GM12878 (cell line): ENCODE measurements around the gene PRDM16. TPM values are rescaled to one million over a fixed set of nuclear protein-coding genes. Genes with fewer than 3 reads are reported as not detected.

Source experiments
- ATAC-seq: fragments of 200-7000 bp; cut with Tn5 transposase; 3 replicates; pipeline ENCODE4 v1.9.1; 2020; ENCODE audit warnings: mild to moderate bottlenecking, moderate library complexity
- BruUV-seq: library from RNA; stranded (reverse); fragments of 400-500 nt; replicated peaks from 2 replicates; lab custom pipeline; 2021; lab: Mats Ljungman, UMichigan
- CTCF ChIA-PET: fragments of 300-600 bp; sonication (Branson Sonifier 250); formaldehyde crosslinking; extraction: SDS; loops from one replicate; lab custom pipeline; 2021; ENCODE audit warnings: inconsistent platforms; lab: Yijun Ruan, JAX
- POLR2A ChIA-PET: fragments of 350-600 bp; formaldehyde crosslinking; extraction: SDS; loops from one replicate; lab custom pipeline; 2021; ENCODE audit warnings: inconsistent platforms; lab: Charles Lee
- RAD21 ChIA-PET: fragments of 300-600 bp; sonication (Branson Sonifier 250); formaldehyde crosslinking; loops from one replicate; lab custom pipeline; 2023; ENCODE audit warnings: antibody characterized with exemption; ENCODE audit not compliant: unreplicated experiment; lab: Charles Lee
- SMC1A ChIA-PET: fragments of 300-600 bp; sonication (Branson Sonifier 250); formaldehyde crosslinking; loops from one replicate; lab custom pipeline; 2023; ENCODE audit not compliant: unreplicated experiment, uncharacterized antibody; lab: Charles Lee
- DNase-seq: peaks from one replicate; pipeline ENCODE4 v3.0.0-alpha.2; 2011; ENCODE audit warnings: low read depth, low spot score
- FAIRE-seq: peaks from 3 replicates; lab custom pipeline; 2011; peaks lifted over from hg19 to GRCh38; lab: Jason Lieb, UNC
- H2AFZ ChIP-seq: 2 replicates; pipeline ENCODE4 v1.6.0; 2011; ENCODE audit warnings: low read depth, low read length, control low read depth; ENCODE audit not compliant: control insufficient read depth
- H3K27ac ChIP-seq: 2 replicates; pipeline ENCODE4 v1.5.1; 2011; ENCODE audit warnings: control low read depth; ENCODE audit not compliant: control insufficient read depth, insufficient read depth
- H3K27me3 ChIP-seq, 2 experiments: replicated peaks in 1 of 2; 2 replicates each; pipeline versions ENCODE4 v1.6.0 to v1.6.1; 2011; ENCODE audit warnings: low read length in 1 of 2; ENCODE audit not compliant: control insufficient read depth in 2 of 2, insufficient read depth in 2 of 2
- H3K36me3 ChIP-seq, 2 experiments: 2 replicates each; pipeline ENCODE4 v1.5.1; 2011; ENCODE audit warnings: low read length in 1 of 2; ENCODE audit not compliant: control insufficient read depth in 2 of 2, insufficient read depth in 2 of 2
- H3K4me1 ChIP-seq: 2 replicates; pipeline ENCODE4 v1.6.1; 2011; ENCODE audit warnings: mild to moderate bottlenecking, low read length, moderate library complexity, mixed read lengths; ENCODE audit not compliant: control insufficient read depth, insufficient read depth
- H3K4me2 ChIP-seq: 2 replicates; pipeline ENCODE4 v1.6.0; 2011; ENCODE audit warnings: control low read depth; ENCODE audit not compliant: control insufficient read depth, insufficient read depth
- H3K4me3 ChIP-seq: fragments of 200-600 bp; sonication (generic); 2 replicates; pipeline ENCODE4 v1.5.1; 2016
- H3K79me2 ChIP-seq: 2 replicates; pipeline ENCODE4 v1.6.0; 2011; ENCODE audit warnings: low read length; ENCODE audit not compliant: control insufficient read depth, insufficient read depth
- H3K9ac ChIP-seq: 2 replicates; pipeline ENCODE4 v1.8.0; 2011; ENCODE audit warnings: low read length, control low read depth, mixed read lengths; ENCODE audit not compliant: control insufficient read depth, insufficient read depth
- H3K9me3 ChIP-seq: replicated peaks from 3 replicates; pipeline ENCODE4 v1.5.1; 2011; ENCODE audit warnings: mild to moderate bottlenecking, low read length; ENCODE audit not compliant: control insufficient read depth, insufficient read depth
- H4K20me1 ChIP-seq: 2 replicates; pipeline ENCODE4 v1.6.0; 2011; ENCODE audit not compliant: control insufficient read depth, insufficient read depth
- KDM1A ChIP-seq: fragments of 200-600 bp; sonication (generic); IDR thresholded peaks from 2 replicates; pipeline ENCODE4 v1.6.1; 2016; ENCODE audit warnings: borderline replicate concordance
- NR2C1 ChIP-seq: fragments of 450-650 bp; IDR thresholded peaks from 2 replicates; pipeline ENCODE4 v1.6.1; 2017; ENCODE audit warnings: antibody characterized with exemption, mild to moderate bottlenecking, moderate library complexity
- NR2F1 ChIP-seq: fragments of 450-650 bp; conservative IDR thresholded peaks from 2 replicates; pipeline ENCODE4 v1.6.1; 2017; ENCODE audit warnings: mild to moderate bottlenecking
- RB1 ChIP-seq: fragments of 450-650 bp; formaldehyde crosslinking; IDR thresholded peaks from 2 replicates; pipeline ENCODE4 v1.6.1; 2017; ENCODE audit warnings: mild to moderate bottlenecking, borderline replicate concordance
- TCF12 ChIP-seq: IDR thresholded peaks from 2 replicates; pipeline ENCODE4 v1.6.1; 2011; ENCODE audit warnings: low read depth, mild to moderate bottlenecking, low read length
- YY1 ChIP-seq: IDR thresholded peaks from 2 replicates; pipeline ENCODE4 v1.6.1; 2011; ENCODE audit warnings: low read depth, mild to moderate bottlenecking, low read length
- ZNF24 ChIP-seq: fragments of 450-650 bp; IDR thresholded peaks from 2 replicates; pipeline ENCODE4 v1.6.1; 2017; ENCODE audit warnings: antibody characterized with exemption, mild to moderate bottlenecking
- WGBS: methylation state at CpG from one replicate; pipeline ENCODE4 v1.1.6; 2016; ENCODE audit warnings: low lambda C conversion rate; ENCODE audit not compliant: insufficient replicate concordance, insufficient coverage; ENCODE audit errors: missing lambda C conversion rate; 5-methylcytosine and 5-hydroxymethylcytosine counted together
- in situ Hi-C: fragments of 300-500 bp; cut with MboI; formaldehyde crosslinking; loops from 9 replicates; pipeline ENCODE4 v1.14.3; 2018; ENCODE audit warnings: mixed read lengths
- intact Hi-C: fragments of 100-400 bp; cut with micrococcal nuclease; formaldehyde crosslinking; loops from one replicate; pipeline ENCODE4 v1.14.2; 2022; ENCODE audit not compliant: unreplicated experiment
- polyA plus RNA-seq, 11 experiments: library from polyadenylated mRNA; depleted of rRNA in 4 of 11; unstranded in 6 of 11; stranded (reverse) in 5 of 11; fragments of >200 nt; fragmentation: Nextera tagmentation in 4 of 11; fragmentation: Illumina TruSeq in 1 of 11; extraction: Ambion mirVana in 4 of 11; extraction: Trizol in 1 of 11; gene quantifications; 1 replicate in 1 of 11; 2 replicates in 10 of 11; pipeline versions ENCODE4 v1.2.1 to v1.2.3, GENCODE V29; 2011 to 2016; ENCODE audit warnings: inconsistent platforms in 2 of 11, missing spikeins in 2 of 11, low read depth in 1 of 11
- total RNA-seq, 4 experiments: library from RNA; depleted of rRNA in 3 of 4; stranded (reverse); fragments of >200 nt in 3 of 4; fragmentation: Illumina TruSeq in 1 of 4; extraction: Trizol in 1 of 4; gene quantifications; 2 replicates each; pipeline versions ENCODE4 v1.2.1 to v1.2.3, GENCODE V29; 2013 to 2021

PRDM16 gene
- total and polyA plus RNA-seq, 10 of the 15 experiments (the other 5 are each of a cell fraction or from before 2014, with no cell fraction given) = 0.03 TPM; not detected in 9

DNA sequence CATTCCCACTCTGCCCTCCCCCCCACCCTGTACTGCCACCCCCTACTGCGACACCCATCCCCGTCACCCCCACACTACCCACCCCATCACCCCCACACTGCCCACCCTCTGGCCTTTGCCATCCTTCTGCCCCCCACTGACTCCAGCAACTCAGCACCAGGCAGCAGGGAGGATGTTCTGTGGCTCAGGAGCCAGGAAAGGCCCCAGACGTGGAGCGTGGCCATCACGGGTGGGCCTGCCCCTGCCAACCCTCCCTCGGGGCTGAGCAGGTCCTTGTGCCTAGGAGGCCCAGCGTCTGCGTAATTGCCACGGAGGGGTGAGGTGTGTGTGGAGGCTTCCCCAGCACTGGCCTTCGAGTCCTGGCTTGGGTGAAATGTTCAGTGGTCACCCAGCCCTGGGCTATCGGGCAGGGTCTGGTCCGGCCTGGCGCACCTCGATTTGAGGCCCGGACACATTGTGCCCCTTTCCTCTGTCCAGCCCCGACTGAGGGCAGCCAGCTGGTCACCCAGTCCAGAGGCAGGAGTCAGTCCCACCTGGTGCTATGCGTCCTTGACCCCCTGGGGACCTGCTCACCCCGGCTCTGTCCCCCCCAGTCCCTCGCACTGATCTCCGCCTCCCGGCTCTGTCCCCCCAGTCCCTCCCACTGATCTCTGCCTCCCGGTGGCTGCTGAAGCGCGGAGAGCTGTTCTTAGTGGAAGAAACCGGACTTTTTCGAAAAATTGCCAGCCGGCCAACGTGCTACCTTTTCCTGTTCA is 408.4 kb downstream of the PRDM16 start (continued):
- no peak for TF ChIP-seq ZNF24
- TF ChIP-seq RB1 = no peak

DNA sequence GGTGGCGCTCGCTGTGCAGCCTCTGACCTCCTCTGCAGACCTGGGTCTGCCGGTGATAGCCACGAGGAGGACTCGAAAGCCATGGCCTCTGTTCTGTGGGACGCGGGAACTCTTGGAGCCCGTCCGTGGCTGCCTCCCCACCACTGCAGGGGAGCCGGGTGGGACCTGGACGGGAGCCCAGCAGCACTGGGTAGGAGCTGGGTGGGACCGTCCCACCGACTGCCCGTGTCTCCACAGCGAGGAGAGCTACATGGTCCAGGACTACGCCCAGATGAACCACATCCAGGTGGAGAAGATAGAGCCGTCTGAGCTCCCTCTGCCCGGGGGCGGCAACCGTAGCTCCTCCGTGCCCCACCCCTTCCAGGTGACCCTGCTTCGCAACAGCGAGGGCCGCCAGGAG is 409.2 kb downstream of the PRDM16 start:
- Histone ChIP-seq H3K9ac (no peak overlapping the region), H3K36me3 (no peaks in the 10 kb centered on the region), H4K20me1 (no peaks in the 10 kb centered on the region), H3K4me3 (no peak overlapping the region), H3K4me2 (no peak overlapping the region), H3K4me1 (no peaks in the 10 kb centered on the region), H2AFZ (no peak overlapping the region), H3K27ac (no peak overlapping the region), H3K9me3 (no peaks in the 10 kb centered on the region), H3K79me2 (no peaks in the 10 kb centered on the region), H3K27me3 (no peaks in the 10 kb centered on the region)
- BruUV-seq = no TSS peak
- SMC1A ChIA-PET = no interaction called here
- FAIRE-seq (no peak), DNase-seq (no peak), ATAC-seq (no peak)
- intact Hi-C loops (no loop called here), in situ Hi-C loops (no loop called here)
- WGBS = 62% methylated on average over 24 of the region's 24 CpGs
- POLR2A ChIA-PET = no interaction called here
- CTCF ChIA-PET = no interaction called here
- RAD21 ChIA-PET = no interaction called here
- TF ChIP-seq NR2F1 (no peak), TCF12 (no peak), NR2C1 (no peak), KDM1A (no peak), YY1 (no peak)
